ENCODE results near the gene SMIM36.

SMIM36 gene

GRCh38 chr17:55500103-55500502, 11.1 kb downstream of the SMIM36 start:
- Histone ChIP-seq H3K4me3 (ENCODE audit: low read length) (no peak overlapping the region), H3K9ac (ENCODE audit: low read length) (no peak overlapping the region), H3K27ac (ENCODE audit: low read length) (no peak overlapping the region), H3K9me3 (ENCODE audit: control insufficient read depth, low read depth, low read length) (no peaks in the 10 kb centered on the region), H3K4me1 (ENCODE audit: control insufficient read depth, low read depth, low read length) (no peaks in the 10 kb centered on the region), H3K36me3 (ENCODE audit: control insufficient read depth, low read depth, low read length) (no peaks in the 10 kb centered on the region), H3K27me3 (ENCODE audit: control insufficient read depth, insufficient read depth, low read length) (no peaks in the 10 kb centered on the region)

GRCh38 chr17:55496094-55496881, 15.0 kb downstream of the SMIM36 start:
- peaks cover 10% of the 10 kb centered on the region for H3K4me1 ChIP-seq (ENCODE audit: control insufficient read depth, low read depth, low read length)
- no peak overlapping the region for H3K9ac ChIP-seq (ENCODE audit: low read length)
- no peaks in the 10 kb centered on the region for H3K27me3 ChIP-seq (ENCODE audit: control insufficient read depth, insufficient read depth, low read length)
- H3K4me3 ChIP-seq (ENCODE audit: low read length), result no peak overlapping the region
- no peaks in the 10 kb centered on the region for H3K36me3 ChIP-seq (ENCODE audit: control insufficient read depth, low read depth, low read length)
- H3K9me3 ChIP-seq (ENCODE audit: control insufficient read depth, low read depth, low read length), result no peaks in the 10 kb centered on the region
- no peak overlapping the region for H3K27ac ChIP-seq (ENCODE audit: low read length)

- Histone ChIP-seq H3K9me3 (ENCODE audit: control insufficient read depth, low read depth, low read length) (no peaks in the 10 kb centered on the region), H3K9ac (ENCODE audit: low read length) (no peak overlapping the region), H3K4me1 (ENCODE audit: control insufficient read depth, low read depth, low read length) (peaks cover 10% of the 10 kb centered on the region), H3K36me3 (ENCODE audit: control insufficient read depth, low read depth, low read length) (no peaks in the 10 kb centered on the region), H3K4me3 (ENCODE audit: low read length) (no peak overlapping the region), H3K27me3 (ENCODE audit: control insufficient read depth, insufficient read depth, low read length) (no peaks in the 10 kb centered on the region), H3K27ac (ENCODE audit: low read length) (no peak overlapping the region)
Measured at GRCh38 chr17:55495239-55495638, 16.0 kb downstream of the SMIM36 start.

- Histone ChIP-seq H3K4me3 (ENCODE audit: low read length) (no peak overlapping the region), H3K9me3 (ENCODE audit: control insufficient read depth, low read depth, low read length) (no peaks in the 10 kb centered on the region), H3K36me3 (ENCODE audit: control insufficient read depth, low read depth, low read length) (no peaks in the 10 kb centered on the region), H3K27ac (ENCODE audit: low read length) (no peak overlapping the region), H3K4me1 (ENCODE audit: control insufficient read depth, low read depth, low read length) (peaks cover 10% of the 10 kb centered on the region), H3K27me3 (ENCODE audit: control insufficient read depth, insufficient read depth, low read length) (no peaks in the 10 kb centered on the region), H3K9ac (ENCODE audit: low read length) (no peak overlapping the region)
Measured at GRCh38 chr17:55492781-55493341, 18.4 kb downstream of the SMIM36 start.

- H3K36me3 ChIP-seq (ENCODE audit: control insufficient read depth, low read depth, low read length), result no peaks in the 10 kb centered on the region
- H3K4me3 ChIP-seq (ENCODE audit: low read length), result no peak overlapping the region
- no peak overlapping the region for H3K9ac ChIP-seq (ENCODE audit: low read length)
- no peak overlapping the region for H3K27ac ChIP-seq (ENCODE audit: low read length)
- H3K27me3 ChIP-seq (ENCODE audit: control insufficient read depth, insufficient read depth, low read length), result no peaks in the 10 kb centered on the region
- H3K4me1 ChIP-seq (ENCODE audit: control insufficient read depth, low read depth, low read length), result peaks cover 10% of the 10 kb centered on the region
- no peaks in the 10 kb centered on the region for H3K9me3 ChIP-seq (ENCODE audit: control insufficient read depth, low read depth, low read length)
Measured at GRCh38 chr17:55490376-55490775, 20.9 kb downstream of the SMIM36 start.

DNA sequence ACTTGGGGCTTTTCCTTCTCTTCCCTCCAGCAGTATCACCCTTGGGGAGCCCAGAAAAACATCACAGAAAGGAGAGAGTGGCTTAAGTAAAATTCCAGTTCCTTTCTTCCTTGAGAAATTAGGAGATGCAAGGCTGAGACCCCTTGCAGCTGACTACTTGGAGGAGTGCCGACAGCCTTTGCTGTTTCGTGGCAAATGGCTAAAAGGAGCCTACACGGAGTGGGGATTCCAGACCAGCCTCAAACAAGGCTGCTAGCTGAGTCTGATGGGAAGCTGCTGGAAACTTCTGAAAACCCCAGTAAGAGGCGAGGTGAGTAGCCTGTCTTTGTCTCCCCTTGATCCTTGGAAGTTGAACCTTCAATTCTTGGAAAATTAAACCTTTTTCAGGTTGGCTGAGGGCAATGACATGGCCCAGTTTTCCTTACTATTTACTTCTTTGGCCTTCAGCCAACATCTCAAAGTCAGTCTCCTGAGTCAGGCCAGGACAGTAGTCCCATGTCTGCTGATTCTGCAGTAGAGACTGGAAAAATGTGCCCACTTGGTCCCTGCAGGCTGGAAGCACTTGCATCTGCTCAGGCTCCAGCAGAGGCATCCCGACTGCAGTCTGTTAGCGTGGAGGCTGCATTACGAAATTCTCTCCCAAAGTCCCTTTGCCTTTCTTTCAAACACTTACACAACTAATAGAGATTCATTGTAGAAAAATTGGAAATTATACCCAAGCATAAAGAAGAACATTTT, 23.4 kb downstream of the SMIM36 start:
- no peak overlapping the region for H3K27ac ChIP-seq (ENCODE audit: low read length)
- H3K9ac ChIP-seq (ENCODE audit: low read length), result no peak overlapping the region
- no peaks in the 10 kb centered on the region for H3K27me3 ChIP-seq (ENCODE audit: control insufficient read depth, insufficient read depth, low read length)
- H3K36me3 ChIP-seq (ENCODE audit: control insufficient read depth, low read depth, low read length), result no peaks in the 10 kb centered on the region
- H3K4me3 ChIP-seq (ENCODE audit: low read length), result no peak overlapping the region
- no peaks in the 10 kb centered on the region for H3K9me3 ChIP-seq (ENCODE audit: control insufficient read depth, low read depth, low read length)
- peaks cover 4% of the 10 kb centered on the region for H3K4me1 ChIP-seq (ENCODE audit: control insufficient read depth, low read depth, low read length)

- no peaks in the 10 kb centered on the region for H3K4me1 ChIP-seq (ENCODE audit: control insufficient read depth, low read depth, low read length)
- H3K4me3 ChIP-seq (ENCODE audit: low read length), result no peak overlapping the region
- H3K27ac ChIP-seq (ENCODE audit: low read length), result no peak overlapping the region
- H3K9ac ChIP-seq (ENCODE audit: low read length), result no peak overlapping the region
- no peaks in the 10 kb centered on the region for H3K27me3 ChIP-seq (ENCODE audit: control insufficient read depth, insufficient read depth, low read length)
- H3K36me3 ChIP-seq (ENCODE audit: control insufficient read depth, low read depth, low read length), result no peaks in the 10 kb centered on the region
- H3K9me3 ChIP-seq (ENCODE audit: control insufficient read depth, low read depth, low read length), result no peaks in the 10 kb centered on the region
Measured at GRCh38 chr17:55484575-55484974, 26.7 kb downstream of the SMIM36 start.

GRCh38 chr17:55482591-55483389, 28.5 kb downstream of the SMIM36 start:
- no peak overlapping the region for H3K9ac ChIP-seq (ENCODE audit: low read length)
- no peaks in the 10 kb centered on the region for H3K4me1 ChIP-seq (ENCODE audit: control insufficient read depth, low read depth, low read length)
- no peak overlapping the region for H3K4me3 ChIP-seq (ENCODE audit: low read length)
- H3K27me3 ChIP-seq (ENCODE audit: control insufficient read depth, insufficient read depth, low read length), result no peaks in the 10 kb centered on the region
- no peaks in the 10 kb centered on the region for H3K9me3 ChIP-seq (ENCODE audit: control insufficient read depth, low read depth, low read length)
- no peak overlapping the region for H3K27ac ChIP-seq (ENCODE audit: low read length)
- no peaks in the 10 kb centered on the region for H3K36me3 ChIP-seq (ENCODE audit: control insufficient read depth, low read depth, low read length)

DNA sequence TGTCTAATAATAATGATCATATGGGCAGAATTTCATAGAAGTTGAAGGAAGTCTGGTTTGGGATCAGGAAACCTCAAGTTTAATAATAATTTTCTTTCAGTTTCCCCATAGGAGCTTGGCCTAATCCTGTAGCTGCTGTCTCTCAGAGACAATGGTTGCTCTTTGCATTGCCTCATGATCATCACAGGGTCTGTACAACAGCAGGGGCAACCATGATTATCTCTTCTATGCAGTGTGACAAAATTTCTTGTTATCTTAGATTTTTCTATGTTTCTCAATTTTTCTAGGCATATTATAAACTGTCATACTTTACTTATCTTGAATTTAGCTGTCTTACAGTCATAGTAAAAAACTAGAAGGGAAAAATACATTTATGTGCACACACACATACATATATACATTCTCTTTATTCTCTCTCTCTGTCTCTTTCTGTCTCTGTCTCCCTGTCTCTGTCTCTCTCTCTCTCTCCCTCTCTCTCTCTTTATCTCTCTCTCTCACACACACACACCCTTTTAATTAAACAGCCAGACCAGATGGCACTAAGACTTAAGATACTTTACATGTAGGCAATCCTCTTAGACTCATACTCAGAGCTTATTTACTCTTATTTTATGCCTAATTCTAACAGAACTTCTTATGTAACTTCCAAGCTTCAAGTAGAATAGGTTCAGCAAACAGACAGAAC, 30.5 kb downstream of the SMIM36 start:
- no peak overlapping the region for H3K4me3 ChIP-seq (ENCODE audit: low read length)
- no peak overlapping the region for H3K27ac ChIP-seq (ENCODE audit: low read length)
- no peaks in the 10 kb centered on the region for H3K27me3 ChIP-seq (ENCODE audit: control insufficient read depth, insufficient read depth, low read length)
- no peak overlapping the region for H3K9ac ChIP-seq (ENCODE audit: low read length)
- no peaks in the 10 kb centered on the region for H3K4me1 ChIP-seq (ENCODE audit: control insufficient read depth, low read depth, low read length)
- H3K36me3 ChIP-seq (ENCODE audit: control insufficient read depth, low read depth, low read length), result no peaks in the 10 kb centered on the region
- no peaks in the 10 kb centered on the region for H3K9me3 ChIP-seq (ENCODE audit: control insufficient read depth, low read depth, low read length)

DNA sequence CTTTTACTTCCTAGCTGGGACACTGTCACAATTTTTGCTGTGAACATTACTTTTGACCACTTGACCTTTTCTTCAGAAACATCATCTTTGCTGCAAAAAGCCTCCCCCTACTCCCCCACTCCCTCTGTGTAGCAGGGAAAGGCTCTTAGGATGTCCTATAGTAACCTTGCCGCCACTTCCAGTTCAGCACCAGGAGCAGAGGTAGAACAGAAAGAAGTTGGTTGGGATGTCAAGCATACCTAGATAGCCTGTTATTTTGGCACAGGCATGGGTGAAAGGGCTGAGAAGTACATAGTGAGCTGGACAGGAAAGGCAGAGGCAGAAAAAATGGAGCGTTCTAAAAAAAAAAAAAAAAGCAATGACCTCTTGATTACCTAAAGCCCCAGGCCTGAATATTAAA, 31.3 kb downstream of the SMIM36 start:
- H3K4me3 ChIP-seq (ENCODE audit: low read length), result no peak overlapping the region
- H3K36me3 ChIP-seq (ENCODE audit: control insufficient read depth, low read depth, low read length), result no peaks in the 10 kb centered on the region
- no peak overlapping the region for H3K27ac ChIP-seq (ENCODE audit: low read length)
- no peak overlapping the region for H3K9ac ChIP-seq (ENCODE audit: low read length)
- no peaks in the 10 kb centered on the region for H3K9me3 ChIP-seq (ENCODE audit: control insufficient read depth, low read depth, low read length)
- no peaks in the 10 kb centered on the region for H3K27me3 ChIP-seq (ENCODE audit: control insufficient read depth, insufficient read depth, low read length)
- no peaks in the 10 kb centered on the region for H3K4me1 ChIP-seq (ENCODE audit: control insufficient read depth, low read depth, low read length)

- H3K4me1 ChIP-seq (ENCODE audit: control insufficient read depth, low read depth, low read length), result peaks cover 5% of the 10 kb centered on the region
- no peaks in the 10 kb centered on the region for H3K27me3 ChIP-seq (ENCODE audit: control insufficient read depth, insufficient read depth, low read length)
- H3K4me3 ChIP-seq (ENCODE audit: low read length), result no peak overlapping the region
- no peaks in the 10 kb centered on the region for H3K9me3 ChIP-seq (ENCODE audit: control insufficient read depth, low read depth, low read length)
- H3K36me3 ChIP-seq (ENCODE audit: control insufficient read depth, low read depth, low read length), result no peaks in the 10 kb centered on the region
- H3K27ac ChIP-seq (ENCODE audit: low read length), result no peak overlapping the region
- no peak overlapping the region for H3K9ac ChIP-seq (ENCODE audit: low read length)
Measured at GRCh38 chr17:55478971-55479370, 32.3 kb downstream of the SMIM36 start.
